Thyroid gland (tissue), 4 donors: Measurements from ENCODE around the gene CDYL.

Experiments
- POLR2A ChIP-seq, 2 donors: fragments of 450-650 bp; IDR thresholded peaks; one replicate each; pipeline ENCODE4 v1.6.1; 2017; ENCODE audit warnings: antibody characterized with exemption in 2 of 2, mild to moderate bottlenecking in 2 of 2, moderate library complexity in 1 of 2
- TF ChIP-seq, protein P1 (sequence below), 6 experiments: fragments of 200-600 bp in 3 of 6; fragments of 450-650 bp in 3 of 6; sonication (generic) in 3 of 6; IDR thresholded peaks; one replicate each; pipeline ENCODE4 v1.5.1; 2016 to 2019; ENCODE audit warnings: antibody characterized with exemption in 6 of 6, mild to moderate bottlenecking in 2 of 6, inconsistent platforms in 1 of 6, moderate library complexity in 1 of 6

DNA sequence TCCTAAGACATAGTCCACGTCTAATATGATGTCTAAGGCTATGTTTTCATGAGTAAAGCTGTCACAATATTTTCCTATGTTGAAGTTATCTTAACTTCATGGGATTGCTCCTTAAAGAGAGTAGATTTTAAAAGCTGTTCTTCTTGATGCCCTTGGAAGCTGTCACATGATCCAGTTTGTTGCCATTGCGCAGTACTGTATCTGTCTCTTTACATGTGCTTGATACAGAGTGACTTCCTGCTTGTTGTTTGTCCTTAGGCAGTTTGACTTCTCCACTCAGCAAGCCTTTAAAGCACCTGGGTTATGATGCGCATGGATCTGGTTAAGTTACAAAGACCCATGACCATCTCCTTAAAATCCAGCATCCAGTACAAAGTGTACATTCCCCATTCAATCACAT is 85.4 kb downstream of the CDYL start:
- TF ChIP-seq, protein P1, sequence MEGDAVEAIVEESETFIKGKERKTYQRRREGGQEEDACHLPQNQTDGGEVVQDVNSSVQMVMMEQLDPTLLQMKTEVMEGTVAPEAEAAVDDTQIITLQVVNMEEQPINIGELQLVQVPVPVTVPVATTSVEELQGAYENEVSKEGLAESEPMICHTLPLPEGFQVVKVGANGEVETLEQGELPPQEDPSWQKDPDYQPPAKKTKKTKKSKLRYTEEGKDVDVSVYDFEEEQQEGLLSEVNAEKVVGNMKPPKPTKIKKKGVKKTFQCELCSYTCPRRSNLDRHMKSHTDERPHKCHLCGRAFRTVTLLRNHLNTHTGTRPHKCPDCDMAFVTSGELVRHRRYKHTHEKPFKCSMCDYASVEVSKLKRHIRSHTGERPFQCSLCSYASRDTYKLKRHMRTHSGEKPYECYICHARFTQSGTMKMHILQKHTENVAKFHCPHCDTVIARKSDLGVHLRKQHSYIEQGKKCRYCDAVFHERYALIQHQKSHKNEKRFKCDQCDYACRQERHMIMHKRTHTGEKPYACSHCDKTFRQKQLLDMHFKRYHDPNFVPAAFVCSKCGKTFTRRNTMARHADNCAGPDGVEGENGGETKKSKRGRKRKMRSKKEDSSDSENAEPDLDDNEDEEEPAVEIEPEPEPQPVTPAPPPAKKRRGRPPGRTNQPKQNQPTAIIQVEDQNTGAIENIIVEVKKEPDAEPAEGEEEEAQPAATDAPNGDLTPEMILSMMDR (IDR thresholded peaks at IDR 0.05), result no peak
- TF ChIP-seq POLR2A (IDR thresholded peaks at IDR 0.05), result no peak
